B cell (primary cell): Measurements from ENCODE around the gene RBBP8NL.

Experiments
- EZH2 ChIP-seq: IDR thresholded peaks from 2 replicates; pipeline ENCODE4 v1.6.1; 2012; ENCODE audit warnings: borderline replicate concordance, low read depth, mild to moderate bottlenecking, moderate library complexity, low read length; ENCODE audit not compliant: insufficient read depth, poor library complexity, severe bottlenecking
- TF ChIP-seq, protein P1 (sequence below): fragments of 200-600 bp; IDR thresholded peaks from one replicate; pipeline ENCODE4 v1.8.0; 2022; ENCODE audit warnings: antibody characterized with exemption, mild to moderate bottlenecking

DNA sequence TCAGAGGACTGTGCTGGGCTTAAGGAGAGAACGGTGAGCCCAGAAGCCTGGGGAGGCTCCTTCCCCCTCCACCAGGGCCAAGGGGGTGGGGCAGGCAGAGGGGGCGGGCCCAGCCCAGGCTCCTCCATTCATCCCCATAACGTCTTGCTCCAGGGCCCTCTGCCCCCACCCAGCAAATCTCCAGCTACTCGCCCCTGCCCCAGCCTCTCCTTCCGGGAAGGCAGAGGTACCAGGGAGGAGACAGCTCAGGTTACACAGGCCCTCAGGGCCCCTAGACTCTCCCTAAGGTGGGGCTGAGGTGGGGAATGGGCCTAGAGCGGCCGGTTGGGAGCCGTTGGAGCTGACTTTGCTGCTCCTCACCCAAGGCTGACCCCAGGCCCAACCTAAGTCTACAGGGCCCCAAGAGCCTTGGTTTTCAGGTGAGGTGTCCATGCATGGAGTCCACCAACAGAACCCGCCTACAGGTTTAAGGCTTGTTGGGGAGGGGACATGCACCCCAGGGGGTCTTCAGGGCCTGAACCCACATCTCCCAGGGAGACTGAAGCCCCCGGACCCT, 61.4 kb downstream of the RBBP8NL start:
- TF ChIP-seq, protein P1, sequence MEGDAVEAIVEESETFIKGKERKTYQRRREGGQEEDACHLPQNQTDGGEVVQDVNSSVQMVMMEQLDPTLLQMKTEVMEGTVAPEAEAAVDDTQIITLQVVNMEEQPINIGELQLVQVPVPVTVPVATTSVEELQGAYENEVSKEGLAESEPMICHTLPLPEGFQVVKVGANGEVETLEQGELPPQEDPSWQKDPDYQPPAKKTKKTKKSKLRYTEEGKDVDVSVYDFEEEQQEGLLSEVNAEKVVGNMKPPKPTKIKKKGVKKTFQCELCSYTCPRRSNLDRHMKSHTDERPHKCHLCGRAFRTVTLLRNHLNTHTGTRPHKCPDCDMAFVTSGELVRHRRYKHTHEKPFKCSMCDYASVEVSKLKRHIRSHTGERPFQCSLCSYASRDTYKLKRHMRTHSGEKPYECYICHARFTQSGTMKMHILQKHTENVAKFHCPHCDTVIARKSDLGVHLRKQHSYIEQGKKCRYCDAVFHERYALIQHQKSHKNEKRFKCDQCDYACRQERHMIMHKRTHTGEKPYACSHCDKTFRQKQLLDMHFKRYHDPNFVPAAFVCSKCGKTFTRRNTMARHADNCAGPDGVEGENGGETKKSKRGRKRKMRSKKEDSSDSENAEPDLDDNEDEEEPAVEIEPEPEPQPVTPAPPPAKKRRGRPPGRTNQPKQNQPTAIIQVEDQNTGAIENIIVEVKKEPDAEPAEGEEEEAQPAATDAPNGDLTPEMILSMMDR = no peak
- no peak for TF ChIP-seq EZH2
